Measurements from ENCODE around the gene CTSC.
"Not testable (repeated sequence)": the region's sequence is repeated elsewhere in the genome, so short reads cannot be mapped to it uniquely, and the experiment has no call there.

DNA sequence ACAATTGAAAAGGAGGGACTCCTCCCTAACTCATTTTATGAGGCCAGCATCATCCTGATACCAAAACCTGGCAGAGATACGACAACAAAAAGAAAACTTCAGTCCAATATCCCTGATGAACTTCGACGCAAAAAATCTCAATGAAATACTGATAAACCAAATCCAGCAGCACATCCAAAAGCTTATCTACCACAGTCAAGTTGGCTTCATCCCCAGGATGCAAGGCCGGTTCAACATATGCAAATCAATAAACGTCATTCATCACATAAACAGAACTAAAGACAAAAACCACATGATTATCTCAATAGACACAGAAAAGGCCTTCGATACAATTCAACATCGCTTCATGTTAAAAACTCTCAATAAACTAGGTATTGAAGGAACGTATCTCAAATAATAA is 14.7 kb downstream of the CTSC start:
- TF ChIP-seq, protein P1, sequence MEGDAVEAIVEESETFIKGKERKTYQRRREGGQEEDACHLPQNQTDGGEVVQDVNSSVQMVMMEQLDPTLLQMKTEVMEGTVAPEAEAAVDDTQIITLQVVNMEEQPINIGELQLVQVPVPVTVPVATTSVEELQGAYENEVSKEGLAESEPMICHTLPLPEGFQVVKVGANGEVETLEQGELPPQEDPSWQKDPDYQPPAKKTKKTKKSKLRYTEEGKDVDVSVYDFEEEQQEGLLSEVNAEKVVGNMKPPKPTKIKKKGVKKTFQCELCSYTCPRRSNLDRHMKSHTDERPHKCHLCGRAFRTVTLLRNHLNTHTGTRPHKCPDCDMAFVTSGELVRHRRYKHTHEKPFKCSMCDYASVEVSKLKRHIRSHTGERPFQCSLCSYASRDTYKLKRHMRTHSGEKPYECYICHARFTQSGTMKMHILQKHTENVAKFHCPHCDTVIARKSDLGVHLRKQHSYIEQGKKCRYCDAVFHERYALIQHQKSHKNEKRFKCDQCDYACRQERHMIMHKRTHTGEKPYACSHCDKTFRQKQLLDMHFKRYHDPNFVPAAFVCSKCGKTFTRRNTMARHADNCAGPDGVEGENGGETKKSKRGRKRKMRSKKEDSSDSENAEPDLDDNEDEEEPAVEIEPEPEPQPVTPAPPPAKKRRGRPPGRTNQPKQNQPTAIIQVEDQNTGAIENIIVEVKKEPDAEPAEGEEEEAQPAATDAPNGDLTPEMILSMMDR (IDR thresholded peaks at IDR 0.05; ENCODE audit: poor library complexity, severe bottlenecking) = not testable (repeated sequence)
- TF ChIP-seq EP300 (conservative IDR thresholded peaks at IDR 0.05; ENCODE audit: poor library complexity, severe bottlenecking); EZH2 (IDR thresholded peaks at IDR 0.05; ENCODE audit: borderline replicate concordance, insufficient read depth, low read length, poor library complexity, severe bottlenecking); RAD21 (conservative IDR thresholded peaks at IDR 0.05); POLR2AphosphoS5 (IDR thresholded peaks at IDR 0.05); MXI1 (conservative IDR thresholded peaks at IDR 0.05; ENCODE audit: poor library complexity, severe bottlenecking): not testable (repeated sequence)
- TF ChIP-seq, protein P2, sequence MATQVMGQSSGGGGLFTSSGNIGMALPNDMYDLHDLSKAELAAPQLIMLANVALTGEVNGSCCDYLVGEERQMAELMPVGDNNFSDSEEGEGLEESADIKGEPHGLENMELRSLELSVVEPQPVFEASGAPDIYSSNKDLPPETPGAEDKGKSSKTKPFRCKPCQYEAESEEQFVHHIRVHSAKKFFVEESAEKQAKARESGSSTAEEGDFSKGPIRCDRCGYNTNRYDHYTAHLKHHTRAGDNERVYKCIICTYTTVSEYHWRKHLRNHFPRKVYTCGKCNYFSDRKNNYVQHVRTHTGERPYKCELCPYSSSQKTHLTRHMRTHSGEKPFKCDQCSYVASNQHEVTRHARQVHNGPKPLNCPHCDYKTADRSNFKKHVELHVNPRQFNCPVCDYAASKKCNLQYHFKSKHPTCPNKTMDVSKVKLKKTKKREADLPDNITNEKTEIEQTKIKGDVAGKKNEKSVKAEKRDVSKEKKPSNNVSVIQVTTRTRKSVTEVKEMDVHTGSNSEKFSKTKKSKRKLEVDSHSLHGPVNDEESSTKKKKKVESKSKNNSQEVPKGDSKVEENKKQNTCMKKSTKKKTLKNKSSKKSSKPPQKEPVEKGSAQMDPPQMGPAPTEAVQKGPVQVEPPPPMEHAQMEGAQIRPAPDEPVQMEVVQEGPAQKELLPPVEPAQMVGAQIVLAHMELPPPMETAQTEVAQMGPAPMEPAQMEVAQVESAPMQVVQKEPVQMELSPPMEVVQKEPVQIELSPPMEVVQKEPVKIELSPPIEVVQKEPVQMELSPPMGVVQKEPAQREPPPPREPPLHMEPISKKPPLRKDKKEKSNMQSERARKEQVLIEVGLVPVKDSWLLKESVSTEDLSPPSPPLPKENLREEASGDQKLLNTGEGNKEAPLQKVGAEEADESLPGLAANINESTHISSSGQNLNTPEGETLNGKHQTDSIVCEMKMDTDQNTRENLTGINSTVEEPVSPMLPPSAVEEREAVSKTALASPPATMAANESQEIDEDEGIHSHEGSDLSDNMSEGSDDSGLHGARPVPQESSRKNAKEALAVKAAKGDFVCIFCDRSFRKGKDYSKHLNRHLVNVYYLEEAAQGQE (IDR thresholded peaks at IDR 0.05; ENCODE audit: borderline replicate concordance) = not testable (repeated sequence)
